Suprapubic skin (tissue), 4 donors: ENCODE data around the gene MPZL2. TPM values are rescaled to one million over a fixed set of nuclear protein-coding genes. Genes with fewer than 3 reads are reported as not detected.
A peak's percentile ranks its signal among the peaks of the same experiment; 100 is the strongest.

Source experiments
- DNase-seq, 2 donors: peaks; one replicate each; pipeline ENCODE4 v3.0.0-alpha.2; 2019; ENCODE audit warnings: low spot score in 2 of 2
- H3K27ac ChIP-seq: fragments of 200-600 bp; sonication (generic); one replicate; pipeline ENCODE4 v1.5.1; 2019
- H3K27me3 ChIP-seq: fragments of 200-600 bp; sonication (generic); one replicate; pipeline ENCODE4 v1.5.1; 2019
- H3K36me3 ChIP-seq: fragments of 200-600 bp; sonication (generic); one replicate; pipeline ENCODE4 v1.5.1; 2019
- H3K4me1 ChIP-seq: fragments of 200-600 bp; sonication (generic); one replicate; pipeline ENCODE4 v1.5.1; 2019
- H3K4me3 ChIP-seq: fragments of 200-600 bp; sonication (generic); one replicate; pipeline ENCODE4 v1.5.1; 2019; ENCODE audit warnings: mild to moderate bottlenecking
- H3K9me3 ChIP-seq: fragments of 200-600 bp; sonication (generic); one replicate; pipeline ENCODE4 v1.5.1; 2019
- EP300 ChIP-seq: sonication (generic); formaldehyde crosslinking; IDR thresholded peaks from one replicate; pipeline ENCODE4 v1.6.1; 2017; ENCODE audit warnings: antibody characterized with exemption
- POLR2A ChIP-seq, 2 donors: fragments of 450-650 bp; IDR thresholded peaks; one replicate each; pipeline ENCODE4 v1.6.1; 2017; ENCODE audit warnings: antibody characterized with exemption in 2 of 2, mild to moderate bottlenecking in 2 of 2, moderate library complexity in 2 of 2
- POLR2AphosphoS5 ChIP-seq, 3 donors: sonication (generic); formaldehyde crosslinking; IDR thresholded peaks; one replicate each; pipeline ENCODE4 v1.6.1; 2017; ENCODE audit warnings: antibody characterized with exemption in 3 of 3
- WGBS: methylation state at CpG from one replicate; pipeline ENCODE4 v1.1.5; 2018; 5-methylcytosine and 5-hydroxymethylcytosine counted together
- total RNA-seq, 4 donors: library from RNA; depleted of rRNA; stranded (reverse); fragments of >200 nt; gene quantifications; one replicate each; pipeline ENCODE4 v1.1.0, GENCODE V29; 2016
- TF ChIP-seq, protein P1 (sequence below), 2 donors: fragments of 200-600 bp in 1 of 2; fragments of 450-650 bp in 1 of 2; sonication (generic) in 1 of 2; IDR thresholded peaks; one replicate each; pipeline ENCODE4 v1.5.1; 2016 to 2019; ENCODE audit warnings: antibody characterized with exemption in 2 of 2, mild to moderate bottlenecking in 1 of 2, moderate library complexity in 1 of 2

The MPZL2 gene
- total RNA-seq, 4 donors from 2014 or later: 54.5 to 111 (median 56.7) TPM

DNA sequence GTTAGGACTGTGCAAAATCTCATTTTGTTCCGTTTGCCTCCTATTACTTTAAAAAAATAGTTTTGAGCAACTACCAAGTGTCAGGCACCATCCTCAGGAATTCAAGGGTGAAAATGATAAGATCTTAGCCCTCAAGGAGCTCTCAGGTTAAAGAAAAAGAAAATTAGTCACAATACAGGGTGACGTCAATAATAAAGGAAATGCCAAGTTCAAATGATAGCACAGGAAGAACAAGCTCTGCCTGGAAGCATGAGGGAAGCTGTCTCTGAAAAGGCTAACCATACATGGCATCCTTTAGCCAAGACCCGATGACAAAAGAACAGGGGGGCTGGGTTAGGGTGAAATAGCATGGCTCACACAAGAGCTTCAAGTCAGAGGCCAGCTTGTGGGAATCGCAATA lies 11.1 kb upstream of the MPZL2 start:
- Histone ChIP-seq H3K27ac (peak overlapping the region; percentile 64), H3K9me3 (no peaks in the 10 kb centered on the region), H3K27me3 (no peaks in the 10 kb centered on the region), H3K4me3 (no peak overlapping the region), H3K4me1 (peaks cover 41% of the 10 kb centered on the region), H3K36me3 (no peaks in the 10 kb centered on the region)
- WGBS: 43% methylated on average over 4 of the region's 4 CpGs
- DNase-seq: no peak
- TF ChIP-seq POLR2AphosphoS5 (IDR thresholded peaks at IDR 0.05): no peak
- TF ChIP-seq EP300: no peak
- TF ChIP-seq, protein P1, sequence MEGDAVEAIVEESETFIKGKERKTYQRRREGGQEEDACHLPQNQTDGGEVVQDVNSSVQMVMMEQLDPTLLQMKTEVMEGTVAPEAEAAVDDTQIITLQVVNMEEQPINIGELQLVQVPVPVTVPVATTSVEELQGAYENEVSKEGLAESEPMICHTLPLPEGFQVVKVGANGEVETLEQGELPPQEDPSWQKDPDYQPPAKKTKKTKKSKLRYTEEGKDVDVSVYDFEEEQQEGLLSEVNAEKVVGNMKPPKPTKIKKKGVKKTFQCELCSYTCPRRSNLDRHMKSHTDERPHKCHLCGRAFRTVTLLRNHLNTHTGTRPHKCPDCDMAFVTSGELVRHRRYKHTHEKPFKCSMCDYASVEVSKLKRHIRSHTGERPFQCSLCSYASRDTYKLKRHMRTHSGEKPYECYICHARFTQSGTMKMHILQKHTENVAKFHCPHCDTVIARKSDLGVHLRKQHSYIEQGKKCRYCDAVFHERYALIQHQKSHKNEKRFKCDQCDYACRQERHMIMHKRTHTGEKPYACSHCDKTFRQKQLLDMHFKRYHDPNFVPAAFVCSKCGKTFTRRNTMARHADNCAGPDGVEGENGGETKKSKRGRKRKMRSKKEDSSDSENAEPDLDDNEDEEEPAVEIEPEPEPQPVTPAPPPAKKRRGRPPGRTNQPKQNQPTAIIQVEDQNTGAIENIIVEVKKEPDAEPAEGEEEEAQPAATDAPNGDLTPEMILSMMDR (IDR thresholded peaks at IDR 0.05): no peak

DNA sequence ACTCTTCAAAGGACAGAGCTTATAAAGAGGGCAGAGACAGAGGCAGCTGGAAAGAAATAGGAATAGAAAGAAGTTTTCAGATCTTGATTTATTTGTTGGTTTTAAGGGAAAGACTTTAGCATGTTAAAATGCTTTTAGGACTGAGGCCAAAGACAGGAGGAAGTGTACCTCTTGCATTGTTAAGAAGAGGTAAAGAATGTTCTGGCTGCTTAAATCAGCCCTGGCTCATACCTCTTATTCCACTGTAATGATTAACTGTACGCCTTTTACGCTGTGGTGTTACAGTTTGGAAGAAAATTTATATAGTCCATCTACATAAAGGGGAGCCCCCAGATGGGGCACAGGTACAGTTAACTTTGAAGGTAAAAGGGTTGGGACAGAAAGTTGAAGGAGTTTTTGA lies 10.1 kb upstream of the MPZL2 start:
- Histone ChIP-seq H3K4me3 (no peak overlapping the region), H3K27me3 (no peaks in the 10 kb centered on the region), H3K36me3 (no peaks in the 10 kb centered on the region), H3K27ac (no peak overlapping the region), H3K4me1 (peaks cover 41% of the 10 kb centered on the region), H3K9me3 (no peaks in the 10 kb centered on the region)
- TF ChIP-seq EP300: no peak
- no peak for TF ChIP-seq POLR2A (IDR thresholded peaks at IDR 0.05)
- TF ChIP-seq POLR2AphosphoS5 (IDR thresholded peaks at IDR 0.05): no peak
- no peak for DNase-seq
- WGBS: 37% methylated on average over 2 of the region's 2 CpGs

DNA sequence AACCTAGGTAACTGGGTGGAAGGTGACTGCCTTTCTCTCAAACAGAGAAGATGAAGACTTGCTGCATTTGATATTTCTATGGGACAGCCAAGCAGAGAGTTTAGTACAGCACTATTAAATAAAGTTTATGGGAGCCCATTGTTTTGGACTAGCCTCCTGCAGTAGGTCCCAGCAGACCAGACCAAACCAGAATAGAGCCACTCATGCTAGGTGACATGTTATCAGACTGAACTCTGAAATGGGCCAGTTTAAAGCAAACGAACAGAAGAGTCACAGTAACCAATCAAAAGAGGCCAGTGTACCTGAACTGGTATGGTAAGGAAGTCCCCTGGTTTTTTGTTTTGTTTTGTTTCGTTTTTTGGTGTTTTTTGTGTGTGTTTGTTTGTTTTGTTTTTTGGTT lies 7.9 kb upstream of the MPZL2 start:
- Histone ChIP-seq H3K27me3 (no peaks in the 10 kb centered on the region), H3K9me3 (no peaks in the 10 kb centered on the region), H3K4me1 (peaks cover 36% of the 10 kb centered on the region), H3K4me3 (no peak overlapping the region), H3K27ac (no peak overlapping the region), H3K36me3 (no peaks in the 10 kb centered on the region)
- WGBS: 67% methylated on average over 2 of the region's 2 CpGs
- no peak for DNase-seq
- TF ChIP-seq POLR2A (IDR thresholded peaks at IDR 0.05) (no peak), POLR2AphosphoS5 (IDR thresholded peaks at IDR 0.05) (no peak), EP300 (no peak)
- TF ChIP-seq, protein P1 (IDR thresholded peaks at IDR 0.05): no peak

DNA sequence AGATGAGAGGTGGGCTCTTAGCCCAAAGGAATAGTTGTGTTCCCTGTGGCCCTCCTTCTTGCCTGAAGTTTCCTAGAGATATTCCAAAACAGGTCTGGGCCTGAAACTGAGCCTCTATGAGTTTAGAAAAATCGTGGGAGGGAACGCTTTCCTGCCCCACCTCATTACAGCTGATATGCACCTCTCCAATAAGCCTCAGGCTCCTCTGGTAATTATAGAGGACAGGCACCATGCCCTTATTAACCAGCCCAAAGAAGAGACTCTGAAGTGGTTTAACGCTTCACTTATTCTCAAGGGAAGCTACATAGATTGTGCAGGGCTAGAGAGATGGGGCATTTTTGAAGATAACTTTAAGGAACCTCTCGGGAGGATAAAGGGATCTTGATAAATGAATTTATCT lies 3.4 kb upstream of the MPZL2 start:
- no peaks in the 10 kb centered on the region for H3K9me3 ChIP-seq
- peaks cover 43% of the 10 kb centered on the region for H3K4me1 ChIP-seq
- no peak overlapping the region for H3K4me3 ChIP-seq
- 47% methylated on average over 4 of the region's 4 CpGs for WGBS
- TF ChIP-seq POLR2A (IDR thresholded peaks at IDR 0.05) (no peak), POLR2AphosphoS5 (IDR thresholded peaks at IDR 0.05) (no peak), EP300 (no peak)
- TF ChIP-seq, protein P1 (IDR thresholded peaks at IDR 0.05): no peak
- H3K27ac ChIP-seq: peak overlapping the region; percentile 89
- no peaks in the 10 kb centered on the region for H3K27me3 ChIP-seq
- H3K36me3 ChIP-seq: no peaks in the 10 kb centered on the region
- no peak for DNase-seq

DNA sequence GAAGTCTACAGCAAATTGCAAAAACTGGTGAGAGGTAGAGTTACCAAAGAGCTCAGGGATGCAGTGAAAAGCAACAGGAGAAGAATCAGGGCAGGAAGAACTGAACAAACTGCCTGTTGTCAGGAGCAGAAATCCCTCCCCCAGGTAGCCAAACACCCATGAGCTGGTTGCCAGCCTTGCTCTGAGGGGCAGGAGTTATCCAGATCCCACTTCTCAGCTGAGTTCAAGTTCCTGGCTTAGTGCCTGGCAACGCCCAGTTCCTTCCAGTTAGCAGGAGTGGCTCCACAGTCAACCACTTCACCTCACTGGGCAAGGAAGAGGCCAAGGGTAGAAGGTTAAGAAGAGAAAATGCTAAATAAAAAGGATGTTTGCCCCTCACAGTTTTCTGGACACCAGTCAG lies 1.9 kb upstream of the MPZL2 start:
- WGBS: 24% methylated on average over 1 of the region's 1 CpG
- Histone ChIP-seq H3K36me3 (no peaks in the 10 kb centered on the region), H3K27me3 (no peaks in the 10 kb centered on the region), H3K9me3 (no peaks in the 10 kb centered on the region), H3K4me3 (peak overlapping the region; percentile 48), H3K4me1 (peaks cover 51% of the 10 kb centered on the region), H3K27ac (peak overlapping the region; percentile 89)
- no peak for TF ChIP-seq EP300
- TF ChIP-seq POLR2AphosphoS5 (IDR thresholded peaks at IDR 0.05): no peak
- TF ChIP-seq, protein P1 (IDR thresholded peaks at IDR 0.05): no peak
- no peak for TF ChIP-seq POLR2A (IDR thresholded peaks at IDR 0.05)
- peak in 1 of 2 donors; percentile 66 for DNase-seq
